RCC 7860 (cell line): ENCODE measurements around the gene NDC80.
"Not testable (repeated sequence)": the region's sequence is repeated elsewhere in the genome, so short reads cannot be mapped to it uniquely, and the experiment has no call there.

Experiments used
- DNase-seq: peaks from one replicate; pipeline ENCODE4 v3.0.0-alpha.2; 2015; ENCODE audit warnings: low spot score
- FAIRE-seq: peaks from 2 replicates; lab custom pipeline; 2012; peaks lifted over from hg19 to GRCh38; lab: Jason Lieb, UNC

NDC80 gene

DNA sequence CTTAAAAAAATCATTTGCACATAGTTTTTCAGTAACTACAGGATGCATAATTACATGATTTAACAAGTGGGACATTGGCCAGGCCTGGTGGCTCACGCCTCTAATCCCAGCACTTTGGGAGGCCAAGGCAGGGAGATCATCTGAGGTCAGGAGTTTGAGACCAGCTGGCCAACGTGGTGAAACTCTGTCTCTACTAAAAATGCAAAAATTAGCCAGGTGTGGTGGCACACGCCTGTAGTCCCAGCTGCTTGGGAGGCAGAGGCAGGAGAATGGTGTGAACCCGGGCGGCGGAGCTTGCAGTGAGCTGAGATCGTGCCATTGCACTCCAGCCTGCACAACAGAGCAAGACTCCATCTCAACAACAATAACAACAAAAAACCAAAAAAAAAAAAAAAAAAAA, 90.9 kb downstream of the NDC80 start:
- DNase-seq, FAIRE-seq: not testable (repeated sequence)

DNA sequence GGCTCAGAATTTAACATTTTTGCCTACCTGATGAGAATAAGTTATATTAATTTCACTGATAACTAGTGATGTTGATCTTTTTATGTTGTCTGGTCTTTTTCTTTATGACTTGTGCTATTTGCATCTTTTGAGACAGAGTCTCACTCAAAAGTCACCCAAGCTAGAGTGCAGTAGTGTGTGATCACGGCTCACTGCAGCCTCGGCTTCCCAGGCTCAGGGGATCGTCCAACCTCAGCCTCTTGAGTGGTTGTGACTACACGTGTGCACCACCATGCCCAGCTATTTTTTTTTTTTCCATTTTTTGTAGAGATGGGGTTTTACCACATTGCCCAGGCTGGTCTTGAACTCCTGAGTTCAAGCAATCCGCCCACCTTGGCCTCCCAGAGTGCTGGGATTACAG, 91.6 kb downstream of the NDC80 start:
- DNase-seq (no peak), FAIRE-seq (no peak)
